IPS DF 19.7 (cell line): Measurements from ENCODE around the gene LRIT2.
"Not testable (repeated sequence)": the region's sequence is repeated elsewhere in the genome, so short reads cannot be mapped to it uniquely, and the experiment has no call there.

Source experiments
- DNase-seq: peaks from one replicate; pipeline ENCODE4 v3.0.0-alpha.2; 2013; ENCODE audit warnings: low read depth, low spot score

The LRIT2 gene

GRCh38 chr10:84180386-84180785, 45.0 kb downstream of the LRIT2 start:
- not testable (repeated sequence) for DNase-seq

GRCh38 chr10:84179059-84179710, 46.2 kb downstream of the LRIT2 start:
- no peak for DNase-seq

GRCh38 chr10:84178160-84178609, 47.2 kb downstream of the LRIT2 start:
- no peak for DNase-seq

- no peak for DNase-seq
These were observed 47.7 kb downstream of the LRIT2 start for GRCh38 chr10:84177541-84178141.

- DNase-seq, result no peak
These were observed 48.4 kb downstream of the LRIT2 start for GRCh38 chr10:84176836-84177474.

- DNase-seq, result no peak
These were observed 49.0 kb downstream of the LRIT2 start for GRCh38 chr10:84176351-84176750.

- DNase-seq, result no peak
These were observed 49.9 kb downstream of the LRIT2 start for GRCh38 chr10:84175436-84175835.

GRCh38 chr10:84173501-84173929, 51.8 kb downstream of the LRIT2 start, which contains the start of gene GPR15LG:
Gene GPR15LG (plus strand): TSS chr10:84173801. CDS start chr10:84173852, 51 bp downstream.
- no peak for DNase-seq

- no peak for DNase-seq
These were observed 52.6 kb downstream of the LRIT2 start for GRCh38 chr10:84172467-84173356.

- not testable (repeated sequence) for DNase-seq
These were observed 53.5 kb downstream of the LRIT2 start for GRCh38 chr10:84171700-84172466.

- not testable (repeated sequence) for DNase-seq
These were observed 54.1 kb downstream of the LRIT2 start for GRCh38 chr10:84171237-84171636.
